ENCODE measurements around the gene SPINK4.

SPINK4 gene

GRCh38 chr9:33250458-33250995, 10.6 kb downstream of the SPINK4 start:
- peak overlapping the region; percentile 49; the same call in 1 of the 2 replicates for H3K4me2 ChIP-seq (ENCODE audit: low read depth, low read length)

GRCh38 chr9:33254211-33254610, 14.2 kb downstream of the SPINK4 start:
- no peak overlapping the region for H2AFZ ChIP-seq (ENCODE audit: low read length)
- H3K4me2 ChIP-seq (ENCODE audit: low read depth, low read length): no peak overlapping the region
- peaks cover 3% of the 10 kb centered on the region; the same call in 1 of the 2 replicates for H4K20me1 ChIP-seq (ENCODE audit: insufficient read depth, low read length)
- peaks cover 35% of the 10 kb centered on the region for H3K79me2 ChIP-seq (ENCODE audit: low read length)
- no peak overlapping the region for H3K27ac ChIP-seq (ENCODE audit: low read length)
- H3K27me3 ChIP-seq (replicated peaks; ENCODE audit: insufficient read depth, low read length): no peaks in the 10 kb centered on the region
- no peaks in the 10 kb centered on the region for H3K9me2 ChIP-seq (replicated peaks; ENCODE audit: insufficient read depth, low read length)
- no peak for TF ChIP-seq CTCF (IDR thresholded peaks at IDR 0.05; ENCODE audit: low read length)
- TF ChIP-seq EZH2 (optimal IDR thresholded peaks at IDR 0.05; ENCODE audit: low read depth, low read length): no peak
- no peak for TF ChIP-seq EZH2phosphoT487 (IDR thresholded peaks at IDR 0.05; ENCODE audit: low read length)
- no peak overlapping the region for H3K4me3 ChIP-seq (ENCODE audit: low read length)
- H3K9ac ChIP-seq (ENCODE audit: low read length): no peak overlapping the region
- H3K9me3 ChIP-seq (replicated peaks; ENCODE audit: insufficient read depth, low read length): no peaks in the 10 kb centered on the region
- H3K36me3 ChIP-seq (replicated peaks; ENCODE audit: insufficient read depth, low read length): peaks cover 34% of the 10 kb centered on the region
- H3K4me1 ChIP-seq (ENCODE audit: low read length): peaks cover 17% of the 10 kb centered on the region
- DNase-seq: no peak
- peaks cover 17% of the 10 kb centered on the region for H3F3A ChIP-seq (ENCODE audit: insufficient read depth, low read length)

More at GRCh38 chr9:33250458-33250995, 10.6 kb downstream of the SPINK4 start:
- no peaks in the 10 kb centered on the region for H4K20me1 ChIP-seq (ENCODE audit: insufficient read depth, low read length)
- no peaks in the 10 kb centered on the region for H3K9me2 ChIP-seq (replicated peaks; ENCODE audit: insufficient read depth, low read length)
- peaks cover 12% of the 10 kb centered on the region for H3K36me3 ChIP-seq (replicated peaks; ENCODE audit: insufficient read depth, low read length)
- H3K27ac ChIP-seq (ENCODE audit: low read length): peak overlapping the region; percentile 67; the same call in 1 of the 2 replicates
- peaks cover 25% of the 10 kb centered on the region for H3K4me1 ChIP-seq (ENCODE audit: low read length)
- no peak for TF ChIP-seq EZH2phosphoT487 (IDR thresholded peaks at IDR 0.05; ENCODE audit: low read length)
- TF ChIP-seq EZH2 (optimal IDR thresholded peaks at IDR 0.05; ENCODE audit: low read depth, low read length): no peak
- no peak for TF ChIP-seq CTCF (IDR thresholded peaks at IDR 0.05; ENCODE audit: low read length)
- H3K27me3 ChIP-seq (replicated peaks; ENCODE audit: insufficient read depth, low read length): no peaks in the 10 kb centered on the region
- no peaks in the 10 kb centered on the region for H3K9me3 ChIP-seq (replicated peaks; ENCODE audit: insufficient read depth, low read length)
- H3K79me2 ChIP-seq (ENCODE audit: low read length): peaks cover 5% of the 10 kb centered on the region; the same call in 1 of the 2 replicates
- peak; percentile 4 for DNase-seq
- no peak overlapping the region for H3K9ac ChIP-seq (ENCODE audit: low read length)
- H3K4me3 ChIP-seq (ENCODE audit: low read length): no peak overlapping the region
- no peak overlapping the region for H2AFZ ChIP-seq (ENCODE audit: low read length)
- peaks cover 24% of the 10 kb centered on the region for H3F3A ChIP-seq (ENCODE audit: insufficient read depth, low read length)

GRCh38 chr9:33255014-33255413, 15.0 kb downstream of the SPINK4 start:
- Histone ChIP-seq H3K9me2 (replicated peaks; ENCODE audit: insufficient read depth, low read length) (no peaks in the 10 kb centered on the region), H3K9ac (ENCODE audit: low read length) (no peak overlapping the region), H3K4me1 (ENCODE audit: low read length) (peaks cover 9% of the 10 kb centered on the region), H3K79me2 (ENCODE audit: low read length) (peaks cover 43% of the 10 kb centered on the region), H3K4me3 (ENCODE audit: low read length) (no peak overlapping the region), H3F3A (ENCODE audit: insufficient read depth, low read length) (peaks cover 9% of the 10 kb centered on the region), H2AFZ (ENCODE audit: low read length) (no peak overlapping the region), H4K20me1 (ENCODE audit: insufficient read depth, low read length) (peaks cover 3% of the 10 kb centered on the region; the same call in 1 of the 2 replicates), H3K9me3 (replicated peaks; ENCODE audit: insufficient read depth, low read length) (no peaks in the 10 kb centered on the region), H3K36me3 (replicated peaks; ENCODE audit: insufficient read depth, low read length) (peaks cover 38% of the 10 kb centered on the region), H3K4me2 (ENCODE audit: low read depth, low read length) (no peak overlapping the region), H3K27ac (ENCODE audit: low read length) (no peak overlapping the region), H3K27me3 (replicated peaks; ENCODE audit: insufficient read depth, low read length) (no peaks in the 10 kb centered on the region)
- no peak for TF ChIP-seq EZH2 (optimal IDR thresholded peaks at IDR 0.05; ENCODE audit: low read depth, low read length)
- TF ChIP-seq EZH2phosphoT487 (IDR thresholded peaks at IDR 0.05; ENCODE audit: low read length): no peak
- no peak for TF ChIP-seq CTCF (IDR thresholded peaks at IDR 0.05; ENCODE audit: low read length)
- DNase-seq: no peak
